CD4-positive, alpha-beta T cell treated with Interferon gamma for 1 hour (primary cell): ENCODE data around the gene KCNK16.

Source experiments
- DNase-seq: peaks from one replicate; pipeline ENCODE4 v3.0.0-alpha.2; 2020

Gene KCNK16

DNA sequence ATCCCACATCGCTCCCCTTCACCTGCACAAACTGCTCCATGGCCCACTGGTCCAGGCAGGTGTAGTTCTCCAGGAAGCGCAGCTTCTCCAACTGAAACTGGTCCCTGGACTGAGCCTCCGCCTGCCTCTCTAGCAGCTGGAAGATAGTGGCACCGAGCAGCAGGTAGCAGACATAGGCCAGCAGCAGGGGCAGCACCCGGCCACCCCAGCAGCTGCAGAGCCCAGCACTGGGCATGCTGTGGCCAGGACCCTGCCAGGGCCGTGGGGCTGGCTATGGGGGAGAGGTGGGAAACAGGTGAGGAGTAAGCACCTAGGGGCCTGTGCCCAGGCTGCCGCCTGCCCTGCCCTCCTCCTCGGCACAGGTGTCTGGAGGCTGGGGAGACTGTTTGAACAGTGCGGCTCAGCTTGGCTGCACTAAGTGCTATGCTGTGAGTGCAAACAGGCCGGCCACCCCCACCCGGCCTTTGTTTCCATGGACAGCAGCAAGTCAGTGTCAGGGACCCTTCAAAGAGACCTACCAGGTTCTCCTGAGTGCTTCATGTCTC, at the start of gene KCNK16:
Gene KCNK16, minus strand, starts transcription at position 397 of the 545 bp plus-strand sequence. Its CDS starts 162 bp downstream, at position 235.
- DNase-seq, result no peak

- DNase-seq, result no peak
Observed at GRCh38 chr6:39370390-39370789, 47.9 kb upstream of the KCNK16 start.

GRCh38 chr6:39369987-39370386, 47.5 kb upstream of the KCNK16 start:
- no peak for DNase-seq

DNA sequence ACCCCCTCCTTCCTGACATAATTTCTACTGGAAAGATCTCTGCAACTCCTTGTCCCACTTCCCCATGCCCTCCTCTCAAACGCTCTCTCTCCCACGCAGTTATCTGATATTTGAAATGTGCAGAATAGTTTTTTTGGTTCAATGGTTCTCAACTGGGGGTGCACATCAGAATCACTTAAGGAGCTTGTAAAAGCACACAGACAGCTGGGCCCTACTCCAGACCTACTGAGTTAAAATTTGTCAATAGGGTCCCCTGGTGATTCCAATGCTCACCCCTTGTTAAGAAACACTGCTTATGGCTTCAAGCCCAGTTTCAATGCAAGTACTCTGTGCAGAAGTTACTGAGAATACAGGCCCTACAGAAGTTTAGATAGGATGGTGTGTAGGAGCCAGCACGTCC, 45.2 kb upstream of the KCNK16 start:
- no peak for DNase-seq

DNA sequence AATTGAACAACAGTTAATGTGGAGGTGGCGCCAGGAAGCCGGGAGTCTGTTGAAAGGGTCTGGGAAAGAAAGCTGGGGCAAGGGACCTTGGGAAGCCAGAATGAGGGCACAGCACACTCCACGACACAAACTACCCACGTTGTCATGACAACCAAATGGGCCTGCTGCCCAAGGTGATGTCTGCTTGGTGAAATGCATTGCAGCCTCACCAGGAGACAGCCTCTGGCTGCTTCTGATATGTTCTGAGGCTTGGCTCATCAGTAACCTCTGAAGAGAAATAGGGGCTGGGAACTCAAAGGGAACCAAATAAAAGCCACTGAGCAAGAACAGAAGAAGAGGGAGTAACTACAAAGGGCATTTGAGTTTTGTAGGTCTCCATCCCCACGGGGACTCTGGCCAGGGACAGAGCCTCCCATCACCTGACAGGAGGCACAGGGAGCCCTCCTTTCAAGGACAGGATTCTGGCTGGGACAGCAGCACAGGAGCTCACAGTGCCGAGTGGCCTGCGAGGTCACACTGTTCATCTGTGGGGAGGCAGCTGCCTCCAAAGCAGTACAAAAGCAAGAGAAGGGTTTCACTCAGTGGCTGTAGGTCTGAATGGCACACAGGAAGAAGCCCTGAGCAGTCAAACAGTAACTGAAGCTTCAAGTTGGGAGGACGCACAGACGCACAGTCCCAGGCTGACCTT, 44.6 kb upstream of the KCNK16 start:
- DNase-seq, result no peak

- DNase-seq, result no peak
Observed at GRCh38 chr6:39365281-39366074, 43.0 kb upstream of the KCNK16 start.

DNA sequence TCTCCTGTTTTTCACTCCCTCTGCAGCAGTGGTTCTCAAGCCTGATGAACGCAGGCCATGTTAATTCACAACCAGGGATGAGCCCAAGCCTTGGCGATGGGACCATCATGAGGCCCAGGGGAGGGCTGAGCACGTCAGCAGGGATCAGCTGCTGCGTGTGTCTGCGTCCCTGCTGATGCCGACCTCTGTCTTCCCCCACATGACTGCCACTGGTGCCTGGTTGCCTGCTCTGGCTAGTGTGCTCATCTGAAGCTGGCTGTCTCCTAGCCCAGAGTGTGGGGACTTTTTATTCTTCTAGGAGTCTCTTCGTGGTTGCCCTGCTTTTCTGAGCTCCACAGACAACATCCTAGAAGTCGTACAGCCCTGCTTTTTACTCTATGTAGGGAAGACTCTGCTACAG, 40.8 kb upstream of the KCNK16 start:
- DNase-seq, result no peak

GRCh38 chr6:39362487-39362865, 40.0 kb upstream of the KCNK16 start:
- DNase-seq, result no peak

GRCh38 chr6:39361657-39362486, 39.4 kb upstream of the KCNK16 start:
- peak; percentile 31 for DNase-seq

DNA sequence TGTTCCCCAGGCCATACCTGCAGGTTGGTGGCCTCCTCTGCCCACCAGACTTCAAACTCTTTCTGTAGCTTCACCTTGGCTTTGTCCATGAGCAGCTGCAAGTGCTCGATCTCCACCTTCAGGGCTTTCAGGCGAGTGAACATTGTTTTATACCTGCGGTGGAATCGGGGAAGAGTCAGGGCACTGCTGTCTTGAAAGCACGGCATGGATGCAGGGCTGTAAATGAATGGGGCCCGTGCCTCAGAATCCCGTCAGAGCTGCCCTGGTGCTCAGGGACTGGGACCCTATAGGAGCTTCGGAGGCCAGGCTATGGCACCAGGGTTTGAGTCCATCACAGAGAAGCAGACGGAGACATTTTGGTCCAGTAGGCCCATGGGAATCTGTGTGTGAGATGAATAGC, 37.9 kb upstream of the KCNK16 start:
- no peak for DNase-seq

DNA sequence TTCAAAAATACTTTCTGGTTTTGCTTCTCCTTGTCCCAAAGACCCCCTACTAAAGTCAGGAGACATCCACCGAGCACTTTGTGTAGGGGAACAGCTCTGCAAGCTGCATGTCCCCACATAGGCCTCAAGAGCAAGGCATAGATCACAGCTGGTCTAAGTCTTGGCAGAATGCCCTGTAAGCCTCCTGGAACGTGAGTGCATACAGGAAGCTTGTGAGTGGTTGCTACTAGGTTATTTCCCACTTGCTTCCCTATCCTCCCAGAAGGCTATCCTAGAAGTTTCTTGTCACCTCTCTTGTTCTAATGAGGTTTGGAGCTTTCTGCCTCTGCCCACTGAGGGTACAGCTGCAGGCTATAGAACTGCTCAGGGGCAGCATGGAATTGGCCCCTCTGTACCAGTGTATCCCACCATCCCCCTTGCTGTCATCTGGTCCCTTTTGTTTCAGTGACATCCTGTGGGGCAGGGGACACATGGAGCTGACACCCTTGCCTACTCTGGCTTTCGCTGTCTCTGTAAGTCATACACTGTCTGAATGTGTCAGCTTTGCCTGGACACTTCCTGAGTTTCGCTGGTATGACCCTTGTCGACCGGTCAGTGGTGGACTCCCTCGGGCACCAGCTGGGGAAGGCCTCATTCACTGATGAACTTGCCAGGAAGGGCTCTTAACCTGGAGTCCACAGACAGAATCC, 35.6 kb upstream of the KCNK16 start:
- no peak for DNase-seq

GRCh38 chr6:39353698-39354315, 31.3 kb upstream of the KCNK16 start:
- DNase-seq, result no peak

GRCh38 chr6:39350723-39351505, 28.4 kb upstream of the KCNK16 start:
- no peak for DNase-seq

DNA sequence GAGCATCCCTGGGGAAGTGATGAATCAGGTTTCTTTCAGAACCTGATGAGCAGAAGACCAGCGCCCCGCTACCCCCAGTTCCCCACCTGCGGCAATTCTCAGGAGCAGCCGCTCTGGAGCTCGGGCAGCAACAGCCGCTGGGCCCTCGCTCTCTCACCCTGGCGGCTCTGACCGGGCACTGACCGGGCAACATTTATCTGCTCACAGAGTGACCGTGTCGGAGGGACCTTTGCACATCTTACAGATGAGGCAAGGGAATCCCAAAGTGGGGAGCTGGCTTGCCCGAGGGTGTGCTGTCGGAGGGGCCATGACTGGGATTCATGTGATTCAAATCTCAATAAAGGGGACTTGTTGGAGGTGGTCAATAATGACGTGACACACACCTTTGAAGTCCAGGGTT, 26.2 kb upstream of the KCNK16 start:
- no peak for DNase-seq

- DNase-seq, result peak; percentile 35
Observed at GRCh38 chr6:39347906-39348585, 25.5 kb upstream of the KCNK16 start.

DNA sequence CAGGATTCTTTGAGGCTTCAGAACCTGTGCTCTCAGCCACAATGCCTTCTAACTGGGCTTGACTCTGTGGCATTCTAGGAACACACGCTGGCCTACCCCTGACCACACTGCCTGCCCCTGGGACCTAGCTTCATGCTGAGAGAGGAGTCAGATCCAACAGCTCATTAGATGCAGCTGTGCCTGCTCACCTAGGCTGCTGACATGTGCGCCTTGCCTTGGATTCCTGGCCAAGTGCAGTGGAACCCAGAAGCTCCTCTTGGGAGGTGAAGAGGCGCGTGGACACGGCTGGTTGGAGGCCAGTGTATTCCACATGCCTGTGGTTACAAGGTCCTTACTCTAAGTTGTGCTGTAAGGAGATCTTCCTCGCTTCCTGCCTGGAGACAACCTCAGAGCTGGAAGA, 24.7 kb upstream of the KCNK16 start:
- DNase-seq, result no peak

- no peak for DNase-seq
Observed at GRCh38 chr6:39344821-39345280, 22.3 kb upstream of the KCNK16 start.

- DNase-seq, result no peak
Observed at GRCh38 chr6:39343396-39343870, 20.9 kb upstream of the KCNK16 start.

DNA sequence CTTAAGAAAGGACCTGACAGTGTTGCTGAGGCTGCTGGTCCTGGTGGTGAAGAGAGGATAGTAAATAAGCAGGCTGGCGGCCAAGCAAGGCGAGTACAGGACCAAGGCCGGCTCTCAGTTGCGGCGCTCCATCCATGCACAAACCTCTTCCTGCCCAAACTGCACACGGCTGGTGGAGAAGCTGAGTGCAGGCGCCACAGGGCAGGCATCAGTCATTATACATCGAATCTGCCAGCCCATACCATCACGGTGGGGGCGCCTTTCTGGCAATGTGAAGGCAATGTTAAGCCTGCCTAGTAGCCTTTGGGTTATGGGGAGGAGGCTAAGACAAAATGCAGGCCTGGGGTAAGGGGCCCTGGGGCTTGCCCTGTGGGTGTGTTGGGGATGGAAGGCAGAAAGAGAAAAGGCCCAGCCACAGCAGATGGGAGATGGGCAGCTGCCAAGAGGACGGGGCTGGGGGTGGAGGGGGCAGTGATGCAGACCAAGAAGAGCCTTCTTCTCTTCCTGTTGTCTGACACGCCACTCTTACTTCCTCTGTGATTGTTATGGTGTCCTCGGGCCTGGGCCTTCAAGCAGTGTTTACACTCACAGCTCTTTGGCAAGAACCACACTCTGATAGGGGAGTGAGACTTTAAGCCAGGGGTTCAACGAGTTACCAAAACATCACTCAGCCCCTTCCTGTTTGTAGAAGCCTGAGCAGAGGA, 20.3 kb upstream of the KCNK16 start:
- DNase-seq, result peak; percentile 10

- no peak for DNase-seq
Observed at GRCh38 chr6:39341937-39342336, 19.4 kb upstream of the KCNK16 start.
